ENCODE data around the gene KAZN.

DNA sequence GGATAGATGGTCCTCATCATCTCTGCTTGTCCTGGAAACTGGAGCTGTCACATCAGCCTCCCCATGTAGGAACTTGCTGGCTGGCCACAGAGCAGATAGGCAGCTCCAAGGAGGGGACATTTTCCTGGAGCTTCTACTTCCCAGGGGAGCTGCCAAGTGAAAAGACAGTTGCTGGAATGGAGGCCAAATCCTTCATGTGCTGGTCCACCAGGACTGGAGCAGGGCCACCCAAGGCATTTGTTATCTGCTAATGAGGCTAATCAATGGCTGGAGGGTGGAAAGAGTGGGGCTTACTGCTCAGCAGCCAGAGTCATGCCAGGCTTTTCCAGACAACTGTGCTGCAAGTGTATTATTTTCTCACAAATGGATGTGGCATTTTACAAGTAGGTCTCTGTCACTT, 22.5 kb downstream of the KAZN start:
- no peak for TF ChIP-seq CTCF (IDR thresholded peaks at IDR 0.05; ENCODE audit: poor library complexity)
- TF ChIP-seq EZH2 (IDR thresholded peaks at IDR 0.05; ENCODE audit: borderline replicate concordance), result no peak
- TF ChIP-seq EZH2phosphoT487 (IDR thresholded peaks at IDR 0.05; ENCODE audit: low read depth, severe bottlenecking, unreplicated experiment), result no peak
